AG09319 (cell line): ENCODE data around the gene PRKCZ.

ENCODE experiments used
- DNase-seq: peaks from one replicate; pipeline ENCODE4 v3.0.0-alpha.2; 2010; ENCODE audit warnings: low read depth; ENCODE audit errors: extremely low read depth
- CTCF ChIP-seq: IDR thresholded peaks from 2 replicates; pipeline ENCODE4 v1.5.1; 2011; ENCODE audit warnings: low read depth, mild to moderate bottlenecking, inconsistent platforms, low read length, moderate library complexity

The PRKCZ gene

DNA sequence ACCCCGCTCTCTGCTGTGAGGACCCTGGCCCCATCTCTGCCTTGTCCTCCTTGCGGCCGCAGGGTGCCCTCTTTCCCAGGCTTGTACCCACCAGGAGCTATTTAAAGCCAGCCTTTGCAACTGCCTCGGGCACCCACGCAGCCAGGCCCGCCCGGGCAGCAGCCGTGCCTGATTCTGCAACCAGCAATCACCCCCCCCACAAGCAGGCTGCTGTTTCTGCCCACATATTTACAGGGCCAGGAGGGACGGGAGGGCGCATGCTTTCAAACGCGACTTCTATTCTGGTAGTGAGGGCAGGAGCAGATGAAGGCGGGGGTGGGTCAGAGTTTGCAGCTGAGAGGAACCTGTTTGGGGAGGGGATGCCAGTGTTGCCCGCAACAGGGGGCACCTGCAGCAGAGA lies 17.5 kb upstream of the PRKCZ start:
- no peak for DNase-seq
- no peak for TF ChIP-seq CTCF

DNA sequence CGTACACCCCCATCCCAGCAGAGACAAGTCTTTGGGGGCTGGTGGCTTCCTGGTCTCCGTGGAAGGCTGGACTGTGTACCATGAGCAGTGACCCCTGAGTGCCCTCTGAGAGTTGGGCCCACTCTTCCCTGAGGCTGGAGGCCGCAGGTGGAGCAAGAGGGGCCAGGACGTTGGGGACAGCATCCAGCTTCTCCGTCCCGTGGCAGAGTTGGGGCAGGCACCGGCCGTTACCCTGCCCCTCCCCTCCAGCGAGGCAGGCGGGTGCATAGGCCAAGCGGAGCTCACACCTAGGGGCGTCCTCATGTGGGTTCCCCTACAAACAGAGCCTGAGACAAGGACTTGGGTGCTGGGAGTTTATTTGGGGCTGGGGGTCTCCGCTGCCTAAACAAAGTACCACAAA lies 17.0 kb upstream of the PRKCZ start:
- no peak for TF ChIP-seq CTCF

DNA sequence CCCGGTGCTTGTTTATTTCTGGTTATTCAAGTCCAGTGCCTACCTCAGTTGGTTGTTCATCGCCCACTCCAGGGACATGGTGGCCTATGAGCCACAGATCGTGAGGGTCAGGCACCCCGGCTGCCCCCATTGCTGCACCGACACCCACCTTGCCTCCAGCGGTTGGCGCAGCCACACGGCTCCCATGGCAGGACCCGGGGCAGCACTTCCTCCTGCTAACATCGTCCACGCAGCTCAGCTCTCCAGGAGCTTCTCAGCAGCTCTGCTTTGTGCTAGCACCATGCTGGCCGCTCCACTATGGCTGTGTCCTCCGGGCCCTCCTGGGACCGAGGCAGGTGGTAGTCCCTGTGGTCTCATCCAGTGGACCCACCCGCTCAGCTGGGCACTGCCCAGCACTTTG lies 13.9 kb upstream of the PRKCZ start:
- no peak for DNase-seq
- no peak for TF ChIP-seq CTCF

More for the DNA sequence above, 17.0 kb upstream of the PRKCZ start:
- DNase-seq = no peak

GRCh38 chr1:2037314-2037979 lies 12.8 kb upstream of the PRKCZ start:
- no peak for TF ChIP-seq CTCF
- DNase-seq = no peak

DNA sequence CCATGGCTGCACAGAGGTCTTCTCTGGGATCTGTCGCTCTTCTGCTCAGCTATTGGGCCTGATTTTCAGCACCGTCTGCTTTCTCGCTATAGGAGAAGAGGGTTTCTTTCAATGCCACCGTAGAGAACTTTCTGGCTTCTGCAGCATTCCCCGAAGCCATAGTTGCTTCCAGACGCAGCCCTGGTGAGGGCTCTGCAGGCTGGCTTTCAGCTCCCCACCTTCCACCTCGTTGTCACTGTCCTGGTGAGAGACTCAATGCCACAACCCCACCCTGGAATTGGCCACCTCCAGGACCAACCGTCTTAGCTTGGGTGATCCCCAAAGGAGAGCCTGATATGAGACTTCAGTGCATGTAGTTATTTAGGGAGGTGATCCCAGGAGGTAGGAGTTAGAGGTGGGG lies 12.0 kb upstream of the PRKCZ start:
- no peak for DNase-seq
- TF ChIP-seq CTCF = no peak

- no peak for DNase-seq
These were observed 11.0 kb upstream of the PRKCZ start for GRCh38 chr1:2039251-2039650.

DNA sequence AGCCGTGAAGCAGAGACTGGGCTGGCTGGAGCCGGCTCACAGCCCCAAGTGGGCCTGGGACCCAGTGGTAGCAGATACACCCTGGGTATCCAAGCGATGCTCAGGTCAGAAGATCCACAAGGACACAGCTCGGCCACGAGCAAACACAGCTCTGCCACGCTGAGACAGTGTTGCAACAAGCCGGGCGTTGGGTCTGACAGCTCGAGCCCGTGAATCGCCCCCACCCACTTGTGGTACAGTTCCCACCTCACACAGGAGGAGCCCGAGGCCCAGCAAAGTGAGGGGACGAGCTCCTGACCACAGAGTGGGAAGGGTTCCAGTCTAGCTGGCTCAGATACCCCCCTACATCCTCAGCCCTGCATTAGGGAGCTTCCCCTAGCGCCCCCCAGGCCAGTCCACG lies 8.9 kb upstream of the PRKCZ start:
- no peak for DNase-seq
- no peak for TF ChIP-seq CTCF

More at GRCh38 chr1:2039251-2039650, 11.0 kb upstream of the PRKCZ start:
- TF ChIP-seq CTCF = no peak
